SK-N-MC (cell line): ENCODE measurements around the gene TPD52L2.

Experiments used
- EZH2 ChIP-seq: fragments of 200-600 bp; sonication (generic); IDR thresholded peaks from one replicate; pipeline ENCODE4 v1.6.1; 2017; ENCODE audit warnings: antibody characterized with exemption
- FOXP2 ChIP-seq: optimal IDR thresholded peaks from 2 replicates; pipeline ENCODE3; 2011; ENCODE audit warnings: mild to moderate bottlenecking, moderate library complexity; ENCODE audit not compliant: insufficient read depth; ENCODE audit errors: extremely low read length, control extremely low read depth
- POLR2AphosphoS5 ChIP-seq: IDR thresholded peaks from 2 replicates; pipeline ENCODE4 v1.6.1; 2012; ENCODE audit warnings: mild to moderate bottlenecking, low read depth, low read length, borderline replicate concordance

DNA sequence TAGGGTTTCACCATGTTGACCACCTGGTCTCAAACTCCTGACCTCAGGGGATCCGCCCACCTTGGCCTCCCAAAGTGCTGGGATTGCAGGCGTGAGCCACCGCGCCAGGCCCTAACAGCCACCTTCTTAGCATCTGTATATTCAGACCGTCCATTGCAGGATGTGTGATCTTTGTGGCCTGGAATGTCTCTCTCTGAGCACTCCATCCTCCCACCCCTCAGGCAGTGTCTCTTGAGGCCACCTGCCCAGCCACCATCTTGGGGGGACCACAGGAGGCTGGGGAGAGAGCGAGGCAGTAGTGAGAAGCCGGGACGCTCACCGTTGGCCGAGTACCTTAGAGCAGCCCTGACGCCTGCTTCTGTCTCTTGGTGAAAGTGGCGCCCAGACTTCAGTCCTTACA, 48.7 kb downstream of the TPD52L2 start:
- TF ChIP-seq POLR2AphosphoS5 (no peak), EZH2 (no peak), FOXP2 (no peak)
